HepG2 (cell line): ENCODE measurements around the gene CDKN1A. TPM values are rescaled to one million over a fixed set of nuclear protein-coding genes. Genes with fewer than 3 reads are reported as not detected.

ENCODE experiments used
- AGO1 ChIP-seq: fragments of 200-400 bp; formaldehyde crosslinking; IDR thresholded peaks from 2 replicates; pipeline ENCODE4 v1.6.1; 2017; ENCODE audit warnings: mild to moderate bottlenecking, low read depth, low read length, moderate library complexity; ENCODE audit not compliant: poor library complexity, severe bottlenecking
- CCDC6 ChIP-seq: sonication (generic); formaldehyde crosslinking; IDR thresholded peaks from 2 replicates; pipeline ENCODE4 v1.8.1; 2022; ENCODE audit warnings: mild to moderate bottlenecking, missing genetic modification reagents, moderate library complexity
- CREM ChIP-seq, 2 experiments: sonication (generic) in 1 of 2; formaldehyde crosslinking in 1 of 2; IDR thresholded peaks; 2 replicates each; pipeline versions ENCODE4 v1.4.0 to v1.6.1; 2016 to 2020; ENCODE audit warnings: antibody characterized with exemption in 1 of 2, mild to moderate bottlenecking in 1 of 2, missing genetic modification reagents in 1 of 2
- EZH2 ChIP-seq: conservative IDR thresholded peaks from 2 replicates; pipeline ENCODE4 v1.6.1; 2012; ENCODE audit warnings: mild to moderate bottlenecking, low read depth, low read length, moderate library complexity
- FIP1L1 ChIP-seq: fragments of 200-400 bp; formaldehyde crosslinking; IDR thresholded peaks from 2 replicates; pipeline ENCODE4 v1.6.1; 2018; ENCODE audit warnings: low read depth, mild to moderate bottlenecking, low read length, moderate library complexity, borderline replicate concordance; ENCODE audit not compliant: insufficient read depth
- HES4 ChIP-seq: sonication (generic); formaldehyde crosslinking; IDR thresholded peaks from 2 replicates; pipeline ENCODE4 v1.9.0; 2021; ENCODE audit warnings: mild to moderate bottlenecking, missing genetic modification reagents, borderline replicate concordance
- HNF4A ChIP-seq: sonication (generic); formaldehyde crosslinking; IDR thresholded peaks from 2 replicates; pipeline ENCODE4 v1.4.0; 2020; ENCODE audit warnings: missing genetic modification reagents
- KDM1A ChIP-seq: IDR thresholded peaks from 2 replicates; pipeline ENCODE4 v1.6.1; 2016; ENCODE audit warnings: missing compliant biosample characterization
- MIER3 ChIP-seq: IDR thresholded peaks from 2 replicates; pipeline ENCODE4 v1.6.1; 2016; ENCODE audit warnings: missing compliant biosample characterization, borderline replicate concordance
- NONO ChIP-seq, 2 experiments: fragments of 450-650 bp in 1 of 2; sonication (generic) in 1 of 2; formaldehyde crosslinking in 1 of 2; IDR thresholded peaks in 1 of 2; conservative IDR thresholded peaks in 1 of 2; 2 replicates each; pipeline versions ENCODE4 v1.6.1 to v1.8.0; 2017 to 2022; ENCODE audit warnings: mild to moderate bottlenecking in 1 of 2, missing genetic modification reagents in 1 of 2, moderate library complexity in 1 of 2
- NRL ChIP-seq: sonication (generic); formaldehyde crosslinking; IDR thresholded peaks from 2 replicates; pipeline ENCODE4 v1.5.0; 2020; ENCODE audit warnings: missing genetic modification reagents, mild to moderate bottlenecking, moderate library complexity, borderline replicate concordance
- PCBP2 ChIP-seq: fragments of 200-400 bp; formaldehyde crosslinking; optimal IDR thresholded peaks from 2 replicates; pipeline ENCODE3; 2018; ENCODE audit warnings: low read length, low read depth; ENCODE audit not compliant: poor library complexity, severe bottlenecking
- SNAPC2 ChIP-seq: sonication (generic); formaldehyde crosslinking; IDR thresholded peaks from 2 replicates; pipeline ENCODE4 v1.8.1; 2022; ENCODE audit warnings: mild to moderate bottlenecking, missing genetic modification reagents
- TCF7 ChIP-seq: sonication (generic); IDR thresholded peaks from 2 replicates; pipeline ENCODE4 v1.6.1; 2016; ENCODE audit warnings: antibody characterized with exemption, low read depth
- U2AF2 ChIP-seq: fragments of 200-400 bp; formaldehyde crosslinking; IDR thresholded peaks from 2 replicates; pipeline ENCODE4 v1.6.1; 2017; ENCODE audit warnings: low read depth, mild to moderate bottlenecking, low read length
- WIZ ChIP-seq: sonication (generic); formaldehyde crosslinking; IDR thresholded peaks from 2 replicates; pipeline ENCODE4 v1.5.1; 2020; ENCODE audit warnings: mild to moderate bottlenecking, missing genetic modification reagents
- ZFP82 ChIP-seq: sonication (generic); formaldehyde crosslinking; IDR thresholded peaks from 2 replicates; pipeline ENCODE4 v1.5.1; 2020; ENCODE audit warnings: mild to moderate bottlenecking, missing genetic modification reagents, borderline replicate concordance
- ZMYM3 ChIP-seq: sonication (generic); formaldehyde crosslinking; IDR thresholded peaks from 2 replicates; pipeline ENCODE4 v1.5.1; 2020; ENCODE audit warnings: mild to moderate bottlenecking, missing genetic modification reagents
- ZNF121 ChIP-seq: sonication (generic); formaldehyde crosslinking; IDR thresholded peaks from 2 replicates; pipeline ENCODE4 v1.5.0; 2020; ENCODE audit warnings: mild to moderate bottlenecking, missing genetic modification reagents
- ZNF20 ChIP-seq: sonication (generic); formaldehyde crosslinking; IDR thresholded peaks from 2 replicates; pipeline ENCODE4 v1.4.0; 2020; ENCODE audit warnings: mild to moderate bottlenecking, moderate library complexity, missing genetic modification reagents
- ZNF460 ChIP-seq: sonication (generic); formaldehyde crosslinking; IDR thresholded peaks from 2 replicates; pipeline ENCODE4 v1.5.1; 2020; ENCODE audit warnings: missing genetic modification reagents, mild to moderate bottlenecking, borderline replicate concordance
- ZNF549 ChIP-seq: sonication (generic); formaldehyde crosslinking; IDR thresholded peaks from 2 replicates; pipeline ENCODE4 v1.5.0; 2020; ENCODE audit warnings: missing genetic modification reagents
- ZNF550 ChIP-seq: sonication (generic); formaldehyde crosslinking; IDR thresholded peaks from 2 replicates; pipeline ENCODE4 v1.4.0; 2020; ENCODE audit warnings: mild to moderate bottlenecking, missing genetic modification reagents, borderline replicate concordance
- ZNF672 ChIP-seq: sonication (generic); formaldehyde crosslinking; IDR thresholded peaks from 2 replicates; pipeline ENCODE4 v1.8.1; 2022; ENCODE audit warnings: missing genetic modification reagents
- ZSCAN25 ChIP-seq: sonication (generic); formaldehyde crosslinking; IDR thresholded peaks from 2 replicates; pipeline ENCODE4 v1.8.0; 2022; ENCODE audit warnings: mild to moderate bottlenecking, missing genetic modification reagents
- polyA plus RNA-seq, 8 experiments: library from polyadenylated mRNA; depleted of rRNA in 3 of 8; stranded (reverse) in 7 of 8; unstranded in 1 of 8; fragments of >200 nt; fragmentation: Illumina TruSeq in 4 of 8; extraction: Trizol in 4 of 8; gene quantifications; 2 replicates each; pipeline versions ENCODE4 v1.2.1 to v1.2.3, GENCODE V29; 2011 to 2016; ENCODE audit warnings: low read depth in 4 of 8, missing spikeins in 1 of 8, mixed read lengths in 1 of 8; ENCODE audit not compliant: insufficient read depth in 1 of 8
- total RNA-seq, 5 experiments: library from RNA; depleted of rRNA; stranded (reverse); fragments of >200 nt; fragmentation: Illumina TruSeq; extraction: Trizol; gene quantifications; 2 replicates each; pipeline ENCODE4 v1.2.3, GENCODE V29; 2016; ENCODE audit warnings: low read depth in 1 of 5
- TF ChIP-seq, protein P1 (sequence below): sonication (generic); formaldehyde crosslinking; IDR thresholded peaks from 2 replicates; pipeline ENCODE4 v1.4.0; 2020; ENCODE audit warnings: missing genetic modification reagents
- TF ChIP-seq, protein P2 (sequence below): sonication (generic); formaldehyde crosslinking; IDR thresholded peaks from 2 replicates; pipeline ENCODE4 v1.4.0; 2020; ENCODE audit warnings: missing genetic modification reagents

Gene CDKN1A
- total and polyA plus RNA-seq, 2 of the 13 experiments (the other 11 are each of a cell fraction or from before 2014, with no cell fraction given), result 60.7 to 92.1 TPM

DNA sequence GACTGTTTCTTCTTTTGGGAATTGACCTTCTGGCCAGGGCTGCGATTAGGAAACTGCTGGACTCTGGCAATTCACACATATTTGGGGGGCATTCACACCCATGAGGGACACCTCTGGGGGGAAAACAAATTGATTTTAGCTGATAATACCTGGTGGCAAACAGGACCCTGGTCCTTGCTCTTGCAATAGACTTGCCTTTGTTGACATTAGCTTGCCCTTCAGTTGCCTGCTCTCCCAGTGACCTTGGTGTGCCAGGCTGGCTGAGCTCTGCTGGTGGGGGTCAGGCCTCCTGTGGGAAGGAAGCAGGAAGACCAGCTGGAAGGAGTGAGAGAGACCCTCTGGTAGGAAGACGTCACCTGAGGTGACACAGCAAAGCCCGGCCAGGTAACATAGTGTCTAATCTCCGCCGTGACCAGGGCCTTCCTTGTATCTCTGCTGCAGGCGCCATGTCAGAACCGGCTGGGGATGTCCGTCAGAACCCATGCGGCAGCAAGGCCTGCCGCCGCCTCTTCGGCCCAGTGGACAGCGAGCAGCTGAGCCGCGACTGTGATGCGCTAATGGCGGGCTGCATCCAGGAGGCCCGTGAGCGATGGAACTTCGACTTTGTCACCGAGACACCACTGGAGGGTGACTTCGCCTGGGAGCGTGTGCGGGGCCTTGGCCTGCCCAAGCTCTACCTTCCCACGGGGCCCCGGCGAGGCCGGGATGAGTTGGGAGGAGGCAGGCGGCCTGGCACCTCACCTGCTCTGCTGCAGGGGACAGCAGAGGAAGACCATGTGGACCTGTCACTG lies 5.3 kb downstream of the CDKN1A start (continued):
- TF ChIP-seq HES4 (CRISPR knock-in tag) (no peak; the same call in 1 of the 2 replicates), CCDC6 (peak; percentile 83; the same call in 1 of the 2 replicates), ZNF460 (CRISPR knock-in tag) (no peak), SNAPC2 (CRISPR knock-in tag) (peak; percentile 98), ZNF20 (CRISPR knock-in tag) (no peak), ZMYM3 (peak; percentile 54; the same call in 1 of the 2 replicates), ZNF121 (no peak), NONO (IDR thresholded peaks at IDR 0.05) (no peak), NONO (CRISPR knock-in tag; conservative IDR thresholded peaks at IDR 0.05) (peak; percentile 97), KDM1A (CRISPR knock-in tag) (peak; percentile 17), AGO1 (peak; percentile 69), NRL (CRISPR knock-in tag) (peak; percentile 23; the same call in 1 of the 2 replicates), FIP1L1 (no peak), U2AF2 (no peak), ZNF549 (CRISPR knock-in tag) (no peak), ZFP82 (CRISPR knock-in tag) (no peak), EZH2 (no peak), ZSCAN25 (CRISPR knock-in tag) (peak; percentile 27; the same call in 1 of the 2 replicates), WIZ (CRISPR knock-in tag) (no peak), HNF4A (CRISPR knock-in tag) (peak; percentile 98), TCF7 (peak; percentile 78), MIER3 (CRISPR knock-in tag) (peak; percentile 69; the same call in 1 of the 2 replicates), CREM (IDR thresholded peaks at IDR 0.05) (peak; percentile 90), CREM (CRISPR knock-in tag; IDR thresholded peaks at IDR 0.05) (no peak), ZNF672 (peak; percentile 71; the same call in 1 of the 2 replicates), ZNF550 (CRISPR knock-in tag) (no peak), PCBP2 (no peak)
- TF ChIP-seq, protein P1, sequence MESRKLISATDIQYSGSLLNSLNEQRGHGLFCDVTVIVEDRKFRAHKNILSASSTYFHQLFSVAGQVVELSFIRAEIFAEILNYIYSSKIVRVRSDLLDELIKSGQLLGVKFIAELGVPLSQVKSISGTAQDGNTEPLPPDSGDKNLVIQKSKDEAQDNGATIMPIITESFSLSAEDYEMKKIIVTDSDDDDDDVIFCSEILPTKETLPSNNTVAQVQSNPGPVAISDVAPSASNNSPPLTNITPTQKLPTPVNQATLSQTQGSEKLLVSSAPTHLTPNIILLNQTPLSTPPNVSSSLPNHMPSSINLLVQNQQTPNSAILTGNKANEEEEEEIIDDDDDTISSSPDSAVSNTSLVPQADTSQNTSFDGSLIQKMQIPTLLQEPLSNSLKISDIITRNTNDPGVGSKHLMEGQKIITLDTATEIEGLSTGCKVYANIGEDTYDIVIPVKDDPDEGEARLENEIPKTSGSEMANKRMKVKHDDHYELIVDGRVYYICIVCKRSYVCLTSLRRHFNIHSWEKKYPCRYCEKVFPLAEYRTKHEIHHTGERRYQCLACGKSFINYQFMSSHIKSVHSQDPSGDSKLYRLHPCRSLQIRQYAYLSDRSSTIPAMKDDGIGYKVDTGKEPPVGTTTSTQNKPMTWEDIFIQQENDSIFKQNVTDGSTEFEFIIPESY (CRISPR knock-in tag), result peak; percentile 94
- TF ChIP-seq, protein P2, sequence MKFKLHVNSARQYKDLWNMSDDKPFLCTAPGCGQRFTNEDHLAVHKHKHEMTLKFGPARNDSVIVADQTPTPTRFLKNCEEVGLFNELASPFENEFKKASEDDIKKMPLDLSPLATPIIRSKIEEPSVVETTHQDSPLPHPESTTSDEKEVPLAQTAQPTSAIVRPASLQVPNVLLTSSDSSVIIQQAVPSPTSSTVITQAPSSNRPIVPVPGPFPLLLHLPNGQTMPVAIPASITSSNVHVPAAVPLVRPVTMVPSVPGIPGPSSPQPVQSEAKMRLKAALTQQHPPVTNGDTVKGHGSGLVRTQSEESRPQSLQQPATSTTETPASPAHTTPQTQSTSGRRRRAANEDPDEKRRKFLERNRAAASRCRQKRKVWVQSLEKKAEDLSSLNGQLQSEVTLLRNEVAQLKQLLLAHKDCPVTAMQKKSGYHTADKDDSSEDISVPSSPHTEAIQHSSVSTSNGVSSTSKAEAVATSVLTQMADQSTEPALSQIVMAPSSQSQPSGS, result peak; percentile 78
